ENCODE results near the gene C11orf68.

The C11orf68 gene

GRCh38 chr11:65920372-65920802 lies 1.5 kb upstream of the C11orf68 start:
- Histone ChIP-seq H3K36me3 (ENCODE audit: insufficient read depth, low read length) (peaks cover 60% of the 10 kb centered on the region), H3K4me1 (ENCODE audit: control insufficient read depth, insufficient read depth, low read length) (peaks cover 42% of the 10 kb centered on the region)

DNA sequence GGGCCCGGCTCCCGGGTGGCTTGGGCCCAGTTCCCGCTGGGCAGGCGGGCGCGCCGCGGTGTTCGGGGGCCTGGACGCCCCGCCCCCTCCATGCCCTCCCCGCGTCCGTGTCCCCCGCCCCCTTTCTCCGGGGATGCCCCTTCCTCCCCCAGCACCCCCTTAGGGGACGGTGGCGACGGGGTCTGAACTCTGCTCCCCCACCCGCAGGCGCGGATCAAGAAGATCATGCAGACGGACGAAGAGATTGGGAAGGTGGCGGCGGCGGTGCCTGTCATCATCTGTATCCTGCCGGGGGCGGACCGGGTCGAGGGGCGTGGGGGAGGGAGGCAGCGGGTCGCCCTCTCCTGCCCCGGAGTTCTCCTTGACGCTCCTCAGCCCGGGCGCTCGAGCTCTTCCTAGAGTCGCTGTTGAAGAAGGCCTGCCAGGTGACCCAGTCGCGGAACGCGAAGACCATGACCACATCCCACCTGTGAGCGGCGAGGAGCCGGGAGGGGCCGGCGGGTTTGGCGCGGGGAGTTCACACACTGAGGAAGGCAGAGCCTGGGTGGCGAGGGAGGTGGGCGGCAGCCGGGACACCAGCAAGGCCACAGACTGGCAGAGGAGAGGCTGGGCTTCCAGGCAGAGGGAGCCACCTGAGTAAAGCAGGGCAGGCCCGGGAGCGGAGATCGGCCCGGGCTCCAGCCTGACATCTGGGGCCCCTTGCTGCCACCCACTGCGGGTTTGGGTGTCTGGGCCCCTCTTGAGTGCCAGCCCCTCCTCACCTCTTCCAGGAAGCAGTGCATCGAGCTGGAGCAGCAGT lies 910 bp upstream of the C11orf68 start:
- Histone ChIP-seq H3K9me3 (replicated peaks; ENCODE audit: low read length) (no peaks in the 10 kb centered on the region), H3K4me3 (ENCODE audit: low read length) (peak overlapping the region; percentile 93), H3K36me3 (ENCODE audit: insufficient read depth, low read length) (peaks cover 53% of the 10 kb centered on the region), H3K4me1 (ENCODE audit: control insufficient read depth, insufficient read depth, low read length) (peaks cover 49% of the 10 kb centered on the region), H3K4me2 (ENCODE audit: low read length) (peak overlapping the region; percentile 93), H3K27me3 (ENCODE audit: control insufficient read depth, insufficient read depth, low read length) (no peaks in the 10 kb centered on the region), H3K9ac (ENCODE audit: low read depth, low read length) (peak overlapping the region; percentile 88)

More at GRCh38 chr11:65920372-65920802, 1.5 kb upstream of the C11orf68 start:
- peak overlapping the region; percentile 88 for H3K9ac ChIP-seq (ENCODE audit: low read depth, low read length)
- peak overlapping the region; percentile 93 for H3K4me2 ChIP-seq (ENCODE audit: low read length)
- no peaks in the 10 kb centered on the region for H3K27me3 ChIP-seq (ENCODE audit: control insufficient read depth, insufficient read depth, low read length)
- peak overlapping the region; percentile 93 for H3K4me3 ChIP-seq (ENCODE audit: low read length)
- H3K9me3 ChIP-seq (replicated peaks; ENCODE audit: low read length) = no peaks in the 10 kb centered on the region

GRCh38 chr11:65919141-65919572 lies 295 bp upstream of the C11orf68 start, which contains the start of gene DRAP1:
Gene DRAP1, plus strand, starts transcription at chr11:65919426. Its CDS starts 76 bp downstream, at chr11:65919502.
- Histone ChIP-seq H3K36me3 (ENCODE audit: insufficient read depth, low read length) (peaks cover 47% of the 10 kb centered on the region), H3K4me1 (ENCODE audit: control insufficient read depth, insufficient read depth, low read length) (peaks cover 55% of the 10 kb centered on the region), H3K4me2 (ENCODE audit: low read length) (peak within 1 kb of the TSS; percentile 95), H3K27me3 (ENCODE audit: control insufficient read depth, insufficient read depth, low read length) (no peaks in the 10 kb centered on the region), H3K9ac (ENCODE audit: low read depth, low read length) (peak within 1 kb of the TSS; percentile 98), H3K4me3 (ENCODE audit: low read length) (peak within 1 kb of the TSS; percentile 93), H3K9me3 (replicated peaks; ENCODE audit: low read length) (no peaks in the 10 kb centered on the region)

DNA sequence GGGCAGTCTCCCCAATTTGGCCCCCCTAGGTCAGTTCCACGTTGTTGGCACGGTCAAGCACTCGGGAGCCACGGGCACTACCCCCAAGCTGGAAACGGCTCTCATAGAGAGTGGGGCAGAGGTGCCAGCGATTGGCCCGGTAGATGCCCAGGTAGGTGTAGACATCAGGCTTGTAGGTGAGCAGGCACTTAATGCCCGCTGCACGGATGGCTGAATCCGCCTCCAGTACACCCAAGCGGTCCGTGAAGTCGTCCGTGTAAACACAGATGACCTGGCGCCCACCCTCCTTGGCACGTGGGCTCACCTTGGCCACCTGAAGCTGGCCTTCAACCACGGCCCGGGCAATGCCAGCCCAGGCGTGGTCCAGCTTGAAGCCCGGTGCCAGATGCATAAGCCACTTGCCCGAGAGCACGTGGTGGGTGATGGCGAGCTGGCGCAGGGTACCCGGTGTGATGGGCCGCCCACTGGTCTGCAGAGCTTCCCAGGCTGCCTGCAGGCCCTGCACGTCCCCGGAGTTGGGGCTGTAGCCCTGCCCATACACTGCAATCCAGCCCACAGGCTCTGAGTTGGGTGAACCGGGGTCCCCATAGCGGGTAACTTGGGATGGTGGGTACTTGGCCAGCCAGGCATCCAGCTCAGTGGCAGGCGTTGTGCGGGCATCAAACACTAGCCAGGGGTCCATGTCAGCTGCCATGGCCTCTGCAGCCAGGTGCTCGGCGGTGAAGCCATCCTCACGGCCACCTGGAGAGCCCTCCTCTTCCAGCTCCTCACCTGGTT lies 1.2 kb downstream of the C11orf68 start:
- H3K4me3 ChIP-seq (ENCODE audit: low read length) = peak overlapping the region; percentile 87
- H3K27me3 ChIP-seq (ENCODE audit: control insufficient read depth, insufficient read depth, low read length) = no peaks in the 10 kb centered on the region
- no peaks in the 10 kb centered on the region for H3K9me3 ChIP-seq (replicated peaks; ENCODE audit: low read length)
- peaks cover 70% of the 10 kb centered on the region for H3K4me1 ChIP-seq (ENCODE audit: control insufficient read depth, insufficient read depth, low read length)
- peak overlapping the region; percentile 98 for H3K9ac ChIP-seq (ENCODE audit: low read depth, low read length)
- H3K36me3 ChIP-seq (ENCODE audit: insufficient read depth, low read length) = peaks cover 39% of the 10 kb centered on the region
- H3K4me2 ChIP-seq (ENCODE audit: low read length) = peak overlapping the region; percentile 95

GRCh38 chr11:65917077-65917433 lies 1.8 kb downstream of the C11orf68 start:
- Histone ChIP-seq H3K27me3 (ENCODE audit: control insufficient read depth, insufficient read depth, low read length) (no peaks in the 10 kb centered on the region), H3K9me3 (replicated peaks; ENCODE audit: low read length) (no peaks in the 10 kb centered on the region), H3K9ac (ENCODE audit: low read depth, low read length) (peak overlapping the region; percentile 98), H3K4me1 (ENCODE audit: control insufficient read depth, insufficient read depth, low read length) (peaks cover 73% of the 10 kb centered on the region), H3K36me3 (ENCODE audit: insufficient read depth, low read length) (peaks cover 33% of the 10 kb centered on the region), H3K4me3 (ENCODE audit: low read length) (peak overlapping the region; percentile 87), H3K4me2 (ENCODE audit: low read length) (peak overlapping the region; percentile 95)

DNA sequence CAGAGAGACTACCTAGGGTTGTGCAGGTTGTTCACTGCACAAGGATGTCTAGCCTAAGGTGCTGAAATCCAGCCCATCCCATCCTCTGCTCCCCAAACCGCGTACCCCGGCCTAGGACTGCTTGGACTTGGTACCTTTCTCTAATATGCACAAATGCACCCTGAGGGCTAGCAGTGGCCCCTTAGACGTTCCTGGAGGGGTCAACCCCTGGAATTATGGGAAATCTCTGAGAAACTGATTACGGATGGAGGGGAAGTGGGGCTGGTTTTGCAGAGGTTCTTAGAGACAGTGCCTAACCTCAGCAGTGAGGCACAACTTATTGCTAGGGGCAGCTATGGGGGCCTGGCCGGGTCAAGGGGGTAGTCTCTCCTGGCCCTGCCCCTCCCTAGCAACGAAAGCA lies 2.5 kb downstream of the C11orf68 start:
- H3K27me3 ChIP-seq (ENCODE audit: control insufficient read depth, insufficient read depth, low read length) = no peaks in the 10 kb centered on the region
- peak overlapping the region; percentile 87 for H3K4me3 ChIP-seq (ENCODE audit: low read length)
- H3K36me3 ChIP-seq (ENCODE audit: insufficient read depth, low read length) = peaks cover 28% of the 10 kb centered on the region
- H3K4me1 ChIP-seq (ENCODE audit: control insufficient read depth, insufficient read depth, low read length) = peaks cover 76% of the 10 kb centered on the region
- H3K9ac ChIP-seq (ENCODE audit: low read depth, low read length) = peak overlapping the region; percentile 98
- peak overlapping the region; percentile 95 for H3K4me2 ChIP-seq (ENCODE audit: low read length)
- no peaks in the 10 kb centered on the region for H3K9me3 ChIP-seq (replicated peaks; ENCODE audit: low read length)

- Histone ChIP-seq H3K9me3 (replicated peaks; ENCODE audit: low read length) (no peaks in the 10 kb centered on the region), H3K4me3 (ENCODE audit: low read length) (peak overlapping the region; percentile 87), H3K36me3 (ENCODE audit: insufficient read depth, low read length) (peaks cover 24% of the 10 kb centered on the region), H3K4me1 (ENCODE audit: control insufficient read depth, insufficient read depth, low read length) (peaks cover 79% of the 10 kb centered on the region), H3K27me3 (ENCODE audit: control insufficient read depth, insufficient read depth, low read length) (no peaks in the 10 kb centered on the region), H3K9ac (ENCODE audit: low read depth, low read length) (peak overlapping the region; percentile 98), H3K4me2 (ENCODE audit: low read length) (peak overlapping the region; percentile 95)
Measured at GRCh38 chr11:65915821-65916251, 3.0 kb downstream of the C11orf68 start.

- H3K9ac ChIP-seq (ENCODE audit: low read depth, low read length) = peak overlapping the region; percentile 79
- H3K36me3 ChIP-seq (ENCODE audit: insufficient read depth, low read length) = peaks cover 18% of the 10 kb centered on the region
- H3K4me1 ChIP-seq (ENCODE audit: control insufficient read depth, insufficient read depth, low read length) = peaks cover 79% of the 10 kb centered on the region
- H3K9me3 ChIP-seq (replicated peaks; ENCODE audit: low read length) = no peaks in the 10 kb centered on the region
- peak overlapping the region; percentile 74 for H3K4me2 ChIP-seq (ENCODE audit: low read length)
- no peaks in the 10 kb centered on the region for H3K27me3 ChIP-seq (ENCODE audit: control insufficient read depth, insufficient read depth, low read length)
- peak overlapping the region; percentile 42 for H3K4me3 ChIP-seq (ENCODE audit: low read length)
Measured at GRCh38 chr11:65915101-65915820, 3.6 kb downstream of the C11orf68 start.

GRCh38 chr11:65912845-65913244 lies 6.0 kb downstream of the C11orf68 start:
- no peaks in the 10 kb centered on the region for H3K27me3 ChIP-seq (ENCODE audit: control insufficient read depth, insufficient read depth, low read length)
- no peak overlapping the region for H3K4me3 ChIP-seq (ENCODE audit: low read length)
- no peaks in the 10 kb centered on the region for H3K9me3 ChIP-seq (replicated peaks; ENCODE audit: low read length)
- peaks cover 12% of the 10 kb centered on the region for H3K36me3 ChIP-seq (ENCODE audit: insufficient read depth, low read length)
- peak overlapping the region; percentile 76 for H3K9ac ChIP-seq (ENCODE audit: low read depth, low read length)
- H3K4me2 ChIP-seq (ENCODE audit: low read length) = peak overlapping the region; percentile 19
- H3K4me1 ChIP-seq (ENCODE audit: control insufficient read depth, insufficient read depth, low read length) = peaks cover 78% of the 10 kb centered on the region

DNA sequence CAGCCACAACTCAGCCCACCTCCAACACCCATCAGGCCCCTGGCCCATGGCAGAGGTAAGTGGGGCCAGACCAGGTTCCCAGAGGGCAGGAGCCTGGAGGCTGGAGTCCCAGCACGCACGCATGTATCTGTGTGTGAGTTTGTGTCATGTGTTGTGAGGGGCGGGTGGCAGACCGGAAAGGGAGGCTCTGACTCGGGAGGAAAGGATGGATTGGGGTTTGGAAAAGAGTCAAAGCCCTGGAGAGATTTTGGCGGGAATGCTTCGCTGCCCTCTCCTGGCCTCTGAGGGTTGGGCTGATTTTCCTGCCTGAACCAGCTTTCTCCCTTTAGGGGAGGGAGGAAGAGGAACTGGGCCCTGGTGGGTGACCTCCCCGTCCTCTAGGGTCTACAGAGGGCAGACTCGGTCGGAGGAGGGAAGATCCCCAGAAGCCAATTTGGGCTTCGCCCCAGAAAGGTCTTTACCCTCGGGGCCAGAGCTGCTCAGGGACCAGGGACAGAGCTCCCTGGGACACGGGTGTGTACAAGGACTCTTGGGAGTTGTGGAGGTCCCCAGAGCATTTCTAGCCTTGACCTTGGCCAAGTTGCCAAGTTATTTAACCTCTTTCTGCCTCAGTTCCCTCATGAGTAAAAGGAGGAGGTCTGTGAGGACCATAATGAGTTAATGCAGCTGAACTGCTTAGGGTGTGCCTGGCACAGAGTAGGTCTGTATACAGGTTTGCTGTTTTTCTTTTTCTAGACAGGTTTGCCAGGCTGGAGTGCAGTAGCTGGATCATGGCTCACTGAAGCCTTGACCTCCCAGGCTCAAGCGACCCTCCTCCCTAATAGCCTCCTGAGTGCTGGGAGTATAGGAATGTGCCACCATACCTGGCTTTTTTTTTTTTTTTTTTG lies 6.9 kb downstream of the C11orf68 start:
- no peaks in the 10 kb centered on the region for H3K27me3 ChIP-seq (ENCODE audit: control insufficient read depth, insufficient read depth, low read length)
- peak overlapping the region; percentile 57 for H3K4me2 ChIP-seq (ENCODE audit: low read length)
- H3K4me3 ChIP-seq (ENCODE audit: low read length) = peak overlapping the region; percentile 32
- H3K9ac ChIP-seq (ENCODE audit: low read depth, low read length) = peak overlapping the region; percentile 76
- H3K9me3 ChIP-seq (replicated peaks; ENCODE audit: low read length) = no peaks in the 10 kb centered on the region
- peaks cover 3% of the 10 kb centered on the region for H3K36me3 ChIP-seq (ENCODE audit: insufficient read depth, low read length)
- H3K4me1 ChIP-seq (ENCODE audit: control insufficient read depth, insufficient read depth, low read length) = peaks cover 72% of the 10 kb centered on the region

Data from skeletal muscle satellite cell (primary cell).